B cell (primary cell): ENCODE data around the gene CST9.

ENCODE experiments used
- CTCF ChIP-seq: fragments of 200-600 bp; IDR thresholded peaks from one replicate; pipeline ENCODE4 v1.8.0; 2022; ENCODE audit warnings: antibody characterized with exemption, mild to moderate bottlenecking
- EZH2 ChIP-seq: IDR thresholded peaks from 2 replicates; pipeline ENCODE4 v1.6.1; 2012; ENCODE audit warnings: borderline replicate concordance, low read depth, mild to moderate bottlenecking, moderate library complexity, low read length; ENCODE audit not compliant: insufficient read depth, poor library complexity, severe bottlenecking

- no peak for TF ChIP-seq CTCF
- TF ChIP-seq EZH2, result no peak
These were observed 19.6 kb downstream of the CST9 start for GRCh38 chr20:23585808-23586734.
